Kidney (tissue), 14 donors: ENCODE data around the gene TMEM267. TPM values are rescaled to one million over a fixed set of nuclear protein-coding genes. Genes with fewer than 3 reads are reported as not detected.
A peak's percentile ranks its signal among the peaks of the same experiment; 100 is the strongest.

Experiments
- DNase-seq, 5 donors: peaks; one replicate each; pipeline ENCODE4 v3.0.0-alpha.2; 2013 to 2020
- FAIRE-seq: peaks from 2 replicates; lab custom pipeline; 2012; peaks lifted over from hg19 to GRCh38; lab: Jason Lieb, UNC
- H3K27ac ChIP-seq, 2 donors: one replicate each; pipeline ENCODE4 v1.7.0; 2013; ENCODE audit warnings: low read depth in 2 of 2, low read length in 2 of 2, inconsistent platforms in 1 of 2
- H3K27me3 ChIP-seq: one replicate; pipeline ENCODE4 v1.7.1; 2013; ENCODE audit warnings: low read length, inconsistent platforms; ENCODE audit not compliant: control insufficient read depth, insufficient read depth
- H3K36me3 ChIP-seq, 3 donors: one replicate each; pipeline versions ENCODE4 v1.7.0 to v1.7.1; 2013; ENCODE audit warnings: low read length in 3 of 3, control low read depth in 1 of 3, inconsistent platforms in 1 of 3; ENCODE audit not compliant: insufficient read depth in 3 of 3, control insufficient read depth in 2 of 3
- H3K4me1 ChIP-seq, 3 donors: one replicate each; pipeline versions ENCODE4 v1.7.0 to v1.7.1; 2013; ENCODE audit warnings: low read length in 3 of 3, inconsistent platforms in 1 of 3, low read depth in 1 of 3; ENCODE audit not compliant: control insufficient read depth in 2 of 3, insufficient read depth in 2 of 3
- H3K4me3 ChIP-seq, 3 donors: one replicate each; pipeline versions ENCODE4 v1.7.0 to v1.8.1; 2013; ENCODE audit warnings: low read length in 3 of 3, control low read depth in 1 of 3, inconsistent platforms in 1 of 3
- H3K9ac ChIP-seq, 3 donors: one replicate each; pipeline versions ENCODE4 v1.7.0 to v1.7.1; 2013; ENCODE audit warnings: low read length in 3 of 3, control low read depth in 1 of 3, inconsistent platforms in 1 of 3
- H3K9me3 ChIP-seq, 3 donors: one replicate each; pipeline versions ENCODE4 v1.7.0 to v1.7.1; 2013; ENCODE audit warnings: low read length in 3 of 3, control low read depth in 1 of 3, inconsistent platforms in 1 of 3; ENCODE audit not compliant: control insufficient read depth in 2 of 3, insufficient read depth in 1 of 3
- CTCF ChIP-seq: IDR thresholded peaks from 3 replicates; pipeline ENCODE4 v1.5.1; 2012; ENCODE audit warnings: mild to moderate bottlenecking, moderate library complexity, borderline replicate concordance; ENCODE audit not compliant: insufficient read depth; ENCODE audit errors: extremely low read depth
- intact Hi-C: fragments of 100-400 bp; cut with DNase I; formaldehyde crosslinking; loops from one replicate; pipeline ENCODE4 v1.11.1; 2022
- polyA plus RNA-seq: library from polyadenylated mRNA; stranded (reverse); fragments of 350-450 nt; fragmentation: Illumina TruSeq; extraction: RNeasy Lipid Tissue Mini Kit (QIAGEN cat#74804); gene quantifications from one replicate; pipeline ENCODE4 v1.2.3, GENCODE V29; 2014; ENCODE audit warnings: low read depth, low replicate concordance; ENCODE audit not compliant: insufficient read depth
- total RNA-seq: library from RNA; stranded (reverse); fragmentation: NEBNext Ultra II Directional; extraction: Animal tissue kit (Norgen Biotek cat#: 25700); gene quantifications from one replicate; pipeline ENCODE4 v1.2.1, GENCODE V29; 2021
- donor health status: control.
- donor health status: control.
- donor health status: control.
- donor health status: control.
- donor health status: control.
- donor health status: DM: yes; HTN: yes; CAD: no.
- donor health status: Normal renal cell carcinoma (clear cell type).

The TMEM267 gene
- total and polyA plus RNA-seq, 2 donors from 2014 or later = 7.1 to 24.1 TPM

- DNase-seq (no peak), FAIRE-seq (no peak)
- intact Hi-C loops = no loop called here
- H3K27me3 ChIP-seq = no peaks in the 10 kb centered on the region
- no peak overlapping the region for H3K4me3 ChIP-seq
- H3K9me3 ChIP-seq = no peaks in the 10 kb centered on the region
- no peaks in the 10 kb centered on the region for H3K36me3 ChIP-seq
- no peak overlapping the region for H3K27ac ChIP-seq
- no peak for TF ChIP-seq CTCF
- no peak overlapping the region for H3K9ac ChIP-seq
- peaks cover 0 to 8% (median 6%) of the 10 kb centered on the region in 3 donors for H3K4me1 ChIP-seq
These were observed 1.7 kb upstream of the TMEM267 start for GRCh38 chr5:43485406-43485805.

GRCh38 chr5:43484106-43484849, 613 bp upstream of the TMEM267 start:
- H3K4me1 ChIP-seq = peaks cover 0 to 8% (median 6%) of the 10 kb centered on the region in 3 donors
- H3K4me3 ChIP-seq = peak overlapping the region; percentile 89 to 95 (median 91)
- H3K36me3 ChIP-seq = no peaks in the 10 kb centered on the region
- H3K27me3 ChIP-seq = no peaks in the 10 kb centered on the region
- peak overlapping the region; percentile 91 to 98 (median 95) for H3K9ac ChIP-seq
- DNase-seq = peak; percentile 92 to 96 (median 94)
- TF ChIP-seq CTCF = peak; percentile 55
- H3K27ac ChIP-seq = peak overlapping the region; percentile 97 to 99
- intact Hi-C loops = no loop called here
- FAIRE-seq = no peak
- H3K9me3 ChIP-seq = no peaks in the 10 kb centered on the region

DNA sequence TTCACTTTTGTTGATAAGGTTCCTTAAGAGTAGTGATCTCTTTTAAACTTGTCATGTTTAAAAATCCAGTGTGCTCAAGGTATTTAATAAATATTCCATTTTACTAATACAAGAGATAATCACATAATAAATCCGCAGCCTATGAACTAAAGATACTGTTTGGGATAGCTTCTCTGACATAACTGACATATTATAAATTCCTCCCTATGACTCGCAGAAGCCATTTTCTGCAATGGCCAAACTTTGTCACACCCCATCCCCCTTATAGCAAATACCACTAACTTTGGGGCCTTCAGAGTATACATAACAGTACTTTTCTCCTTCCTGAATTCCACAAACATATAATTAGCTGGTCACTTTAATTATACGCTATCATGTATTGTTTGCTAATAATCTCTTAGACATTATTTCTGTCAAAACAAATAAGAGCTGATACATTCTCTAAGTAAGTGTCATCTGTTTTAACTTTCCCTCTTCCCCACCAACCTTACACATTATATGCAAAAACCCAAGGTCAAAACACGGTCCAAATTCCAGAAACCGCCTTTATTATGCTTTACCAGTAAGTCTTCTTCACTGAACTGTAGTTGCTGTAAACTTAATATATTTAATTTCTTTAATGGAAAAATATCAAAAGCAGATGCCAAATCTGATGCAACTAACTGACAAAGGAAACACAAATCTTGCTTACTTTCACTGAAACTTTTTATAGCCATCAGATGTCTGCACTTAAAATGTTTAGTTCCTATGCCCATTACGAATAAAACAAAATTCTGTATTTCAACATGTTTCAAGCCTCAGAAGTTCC, 971 bp downstream of the TMEM267 start:
- DNase-seq (peak in 1 of 5 donors; percentile 12), FAIRE-seq (no peak)
- Histone ChIP-seq H3K4me3 (peak overlapping the region; percentile 89 to 95 (median 91)), H3K27ac (peak overlapping the region; percentile 97 to 99), H3K4me1 (peaks cover 0 to 8% (median 6%) of the 10 kb centered on the region in 3 donors), H3K36me3 (no peaks in the 10 kb centered on the region), H3K27me3 (no peaks in the 10 kb centered on the region), H3K9me3 (no peaks in the 10 kb centered on the region), H3K9ac (peak overlapping the region; percentile 65 to 74 (median 70))
- intact Hi-C loops = no loop called here
- TF ChIP-seq CTCF = no peak
